ENCODE measurements around the gene MED10.

- TF ChIP-seq CTCF (IDR thresholded peaks at IDR 0.05), result no peak
- TF ChIP-seq POLR2AphosphoS5 (IDR thresholded peaks at IDR 0.05; ENCODE audit: insufficient read depth in 1 of 2, low read depth in 1 of 2), result no peak
- no peak for TF ChIP-seq POLR2A (IDR thresholded peaks at IDR 0.05)
Observed at GRCh38 chr5:6377582-6377904, 804 bp downstream of the MED10 start.
